Daoy (cell line): ENCODE measurements around the gene RAPGEF5. TPM values are rescaled to one million over a fixed set of nuclear protein-coding genes. Genes with fewer than 3 reads are reported as not detected.

Experiments
- DNase-seq: peaks from one replicate; pipeline ENCODE4 v3.0.0-alpha.2; 2015; ENCODE audit warnings: low read depth
- total RNA-seq: library from RNA; depleted of rRNA; stranded (reverse); fragments of >200 nt; shearing (Covaris generic); gene quantifications from 2 replicates; pipeline ENCODE4 v1.2.3, GENCODE V29; 2014; rRNA removed

The RAPGEF5 gene, protein sequence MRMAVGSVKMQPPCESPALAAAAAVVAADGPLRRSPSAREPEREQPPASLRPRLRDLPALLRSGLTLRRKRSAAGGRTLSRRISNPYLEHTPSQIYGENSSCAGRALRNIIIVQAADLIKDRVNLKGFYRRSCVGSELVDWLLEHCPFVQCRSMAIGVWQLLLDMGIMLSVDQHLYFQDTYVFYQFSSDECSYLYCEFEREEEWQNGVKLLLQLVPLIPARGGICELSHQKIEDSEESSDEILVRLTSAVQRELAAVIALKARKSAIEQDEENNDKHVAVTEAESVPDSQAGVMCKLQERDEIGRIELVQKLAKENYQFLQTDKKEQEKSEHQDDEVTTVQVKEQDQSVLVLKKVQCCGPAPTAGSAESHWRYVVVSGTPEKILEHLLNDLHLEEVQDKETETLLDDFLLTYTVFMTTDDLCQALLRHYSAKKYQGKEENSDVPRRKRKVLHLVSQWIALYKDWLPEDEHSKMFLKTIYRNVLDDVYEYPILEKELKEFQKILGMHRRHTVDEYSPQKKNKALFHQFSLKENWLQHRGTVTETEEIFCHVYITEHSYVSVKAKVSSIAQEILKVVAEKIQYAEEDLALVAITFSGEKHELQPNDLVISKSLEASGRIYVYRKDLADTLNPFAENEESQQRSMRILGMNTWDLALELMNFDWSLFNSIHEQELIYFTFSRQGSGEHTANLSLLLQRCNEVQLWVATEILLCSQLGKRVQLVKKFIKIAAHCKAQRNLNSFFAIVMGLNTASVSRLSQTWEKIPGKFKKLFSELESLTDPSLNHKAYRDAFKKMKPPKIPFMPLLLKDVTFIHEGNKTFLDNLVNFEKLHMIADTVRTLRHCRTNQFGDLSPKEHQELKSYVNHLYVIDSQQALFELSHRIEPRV
- 1.8 and 6.3 TPM in 2 replicates for total RNA-seq

DNA sequence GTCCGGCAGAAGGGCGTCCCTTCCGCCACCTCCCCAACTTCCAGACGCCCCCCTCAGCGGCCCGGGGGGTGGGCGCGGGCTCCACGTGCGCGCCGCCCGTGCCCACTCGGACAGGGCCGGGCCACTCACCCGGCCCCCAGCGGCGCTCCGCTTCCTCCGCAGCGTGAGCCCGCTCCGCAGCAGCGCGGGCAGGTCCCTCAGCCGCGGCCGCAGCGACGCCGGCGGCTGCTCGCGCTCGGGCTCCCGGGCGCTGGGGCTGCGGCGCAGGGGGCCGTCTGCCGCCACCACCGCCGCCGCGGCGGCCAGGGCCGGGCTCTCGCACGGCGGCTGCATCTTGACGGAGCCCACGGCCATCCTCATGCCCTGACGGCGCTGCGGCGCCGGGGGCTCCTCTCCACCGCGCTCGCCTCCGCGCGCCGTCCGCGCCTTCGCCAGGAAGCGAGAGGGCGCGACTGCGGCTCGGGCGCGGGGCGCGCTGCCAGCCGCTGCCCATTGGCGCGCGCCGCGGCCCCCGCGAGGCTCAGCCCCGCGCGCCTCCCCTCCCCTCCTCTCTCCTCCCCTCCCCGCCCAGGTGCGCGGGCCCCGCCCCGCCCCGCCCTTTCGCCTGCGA, at the start of gene RAPGEF5:
RAPGEF5 (minus strand) TSS at position 454 of the 610 bp plus-strand sequence; CDS start at position 360, 94 bp downstream.
- DNase-seq: peak; percentile 67

DNA sequence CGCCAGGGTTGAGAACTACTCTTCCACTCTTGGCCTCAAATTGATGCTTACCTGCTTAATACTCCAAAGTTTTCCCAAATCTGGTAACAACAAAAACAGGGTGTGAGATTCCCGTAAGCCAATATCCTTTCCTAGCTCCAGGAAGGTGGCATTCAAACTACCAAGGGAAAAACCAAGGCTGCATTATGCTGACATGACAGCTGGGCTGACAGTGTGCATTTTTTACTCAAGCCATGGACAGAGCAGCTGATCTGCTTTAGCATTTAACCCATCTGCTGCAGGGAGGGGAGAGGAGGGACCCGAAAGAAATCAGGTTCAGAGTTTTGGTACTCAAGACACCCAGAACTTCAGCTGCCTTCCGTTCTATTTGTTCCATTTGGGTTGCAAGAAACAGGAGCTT, 49.8 kb upstream of the RAPGEF5 start:
- DNase-seq: no peak

DNA sequence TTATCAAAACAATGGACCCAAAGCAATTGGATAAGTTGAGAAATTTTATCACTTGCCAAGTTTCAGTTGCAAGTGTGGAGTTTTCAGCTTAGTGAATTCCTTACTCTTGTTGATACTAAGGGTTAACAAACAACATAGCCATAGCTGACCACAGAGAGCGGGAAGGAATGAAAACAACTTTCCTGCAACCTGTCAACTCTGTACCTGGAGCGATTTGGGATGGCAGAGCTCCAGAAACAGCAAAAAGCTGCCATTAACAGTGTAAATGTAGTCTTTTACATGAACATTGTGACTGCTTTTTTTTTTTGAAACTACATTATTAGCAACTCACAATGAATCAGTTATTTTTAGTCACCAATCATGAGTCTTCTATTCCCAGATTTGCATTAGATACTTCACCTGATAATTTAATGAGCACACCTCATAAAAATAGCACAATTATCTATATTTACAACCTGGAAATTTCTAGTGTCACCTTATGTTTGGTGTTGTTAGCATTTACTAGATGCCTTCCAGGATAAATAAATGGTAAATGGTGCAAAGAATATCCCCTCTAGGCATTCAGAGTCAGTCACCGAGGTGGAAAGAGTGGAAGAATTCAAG, 47.6 kb upstream of the RAPGEF5 start:
- no peak for DNase-seq

DNA sequence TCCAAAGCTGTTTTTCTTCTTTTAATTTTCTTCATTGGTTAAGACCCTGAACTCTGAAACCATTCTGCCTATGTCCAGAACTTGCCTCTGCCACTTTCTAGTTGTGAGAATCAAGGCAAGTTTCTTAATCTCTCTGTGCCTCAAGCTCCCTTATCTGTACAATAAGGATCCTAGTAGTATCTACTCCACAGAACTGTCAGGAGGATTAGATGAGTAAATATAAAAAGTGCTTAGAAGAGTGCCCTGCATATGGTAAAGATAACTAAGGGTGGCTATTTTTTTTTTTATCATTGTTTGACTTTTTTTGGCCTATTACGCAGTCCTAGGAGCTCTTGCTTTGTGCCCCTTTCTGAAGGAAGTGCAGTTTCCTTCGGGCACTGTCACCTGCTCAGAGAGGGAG, 46.4 kb upstream of the RAPGEF5 start:
- no peak for DNase-seq

DNA sequence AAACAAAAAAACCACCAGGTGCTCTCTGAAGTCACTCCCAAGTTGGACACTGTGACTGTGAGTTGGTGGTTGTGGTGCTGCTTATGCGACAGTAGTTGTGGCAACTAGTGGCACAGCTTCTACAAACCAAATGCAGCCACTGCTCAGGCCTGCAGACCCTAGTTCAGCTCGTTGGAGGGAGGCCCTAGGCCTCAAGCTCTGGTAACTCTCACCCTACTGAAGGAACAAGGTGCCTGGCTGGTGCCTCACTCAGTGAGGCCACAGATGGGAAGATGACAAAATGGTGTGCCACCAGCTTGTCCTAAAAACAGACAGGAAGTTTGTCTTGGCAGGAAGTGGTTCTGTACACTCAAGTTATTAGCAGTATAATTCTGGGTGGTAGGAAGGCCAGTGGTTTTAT, 45.3 kb upstream of the RAPGEF5 start:
- peak; percentile 21 for DNase-seq

DNA sequence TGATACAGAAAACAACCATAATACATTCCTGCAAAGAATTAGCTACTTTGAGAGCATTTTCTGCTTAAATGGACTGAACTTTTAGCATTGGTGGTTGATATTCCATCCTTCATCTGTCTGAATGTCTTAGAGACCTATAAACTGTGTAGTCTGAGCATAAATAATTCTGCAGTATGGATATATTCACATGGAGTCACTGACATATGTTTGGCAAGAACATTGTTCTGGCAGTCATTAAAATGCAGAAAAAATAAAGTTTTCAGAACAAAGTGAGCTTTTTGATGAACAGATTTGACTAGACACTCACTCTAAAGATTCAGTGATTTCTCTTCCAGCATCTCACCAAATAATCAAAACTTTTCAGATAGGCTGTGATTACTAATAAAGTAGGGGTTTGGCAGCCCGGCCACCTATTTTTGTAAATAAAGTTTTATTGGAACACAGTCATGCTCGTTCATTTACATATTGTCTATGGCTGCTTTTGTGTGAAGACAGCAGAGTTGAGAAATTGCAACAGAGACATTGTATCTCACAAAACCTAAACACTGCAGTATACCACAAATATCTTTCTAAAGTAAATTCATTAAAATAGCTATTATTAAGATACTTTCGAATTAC, 44.1 kb upstream of the RAPGEF5 start:
- no peak for DNase-seq

DNA sequence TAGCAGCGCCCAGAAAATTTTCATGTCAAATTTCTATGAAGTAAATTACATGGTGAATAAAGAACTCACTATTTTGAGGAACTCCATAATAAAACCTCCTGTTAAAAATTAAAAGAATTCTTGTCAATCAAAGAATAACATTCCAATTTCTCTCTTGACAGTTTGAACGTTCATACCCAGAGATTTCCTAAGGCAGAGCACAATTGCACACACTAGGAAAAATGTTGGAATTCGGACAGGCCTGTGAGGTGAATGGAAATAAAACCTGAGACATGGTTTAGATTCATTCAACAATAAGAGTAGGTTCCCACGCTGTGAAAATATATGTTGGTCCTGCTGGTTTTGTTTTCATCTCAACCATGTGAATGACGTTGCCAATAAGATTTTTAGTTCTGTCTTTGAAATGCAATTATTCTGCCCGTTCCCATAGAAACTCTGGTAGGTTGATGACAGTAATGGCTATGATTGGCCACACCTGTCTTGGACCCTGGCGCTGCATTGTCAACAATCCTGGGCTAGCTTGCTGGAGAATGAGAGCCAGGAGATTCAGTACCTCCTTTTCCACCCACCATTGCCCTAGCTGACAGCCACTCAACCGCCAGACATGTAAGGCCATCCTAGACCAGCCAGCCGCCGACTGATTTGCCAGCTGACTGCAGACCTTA, 43.3 kb upstream of the RAPGEF5 start:
- DNase-seq: no peak

DNA sequence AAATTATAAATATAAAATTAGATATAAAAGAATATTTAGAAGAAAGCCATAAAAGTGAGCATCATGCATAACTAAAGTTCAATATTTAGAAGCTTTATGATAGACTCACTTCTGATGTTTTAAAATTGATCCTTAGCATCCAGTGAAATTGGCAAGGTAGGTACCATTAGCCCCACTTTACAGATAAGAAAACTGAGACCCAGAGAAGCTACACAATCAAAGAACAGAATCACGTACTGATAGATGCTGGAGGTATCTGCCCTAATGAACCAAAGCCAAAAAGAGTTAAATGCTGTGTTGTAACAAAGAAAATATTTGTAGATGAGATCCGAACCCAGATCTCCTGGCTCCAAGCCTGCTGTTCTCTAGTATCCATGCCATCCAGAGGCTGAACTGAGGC, 42.6 kb upstream of the RAPGEF5 start:
- no peak for DNase-seq

DNA sequence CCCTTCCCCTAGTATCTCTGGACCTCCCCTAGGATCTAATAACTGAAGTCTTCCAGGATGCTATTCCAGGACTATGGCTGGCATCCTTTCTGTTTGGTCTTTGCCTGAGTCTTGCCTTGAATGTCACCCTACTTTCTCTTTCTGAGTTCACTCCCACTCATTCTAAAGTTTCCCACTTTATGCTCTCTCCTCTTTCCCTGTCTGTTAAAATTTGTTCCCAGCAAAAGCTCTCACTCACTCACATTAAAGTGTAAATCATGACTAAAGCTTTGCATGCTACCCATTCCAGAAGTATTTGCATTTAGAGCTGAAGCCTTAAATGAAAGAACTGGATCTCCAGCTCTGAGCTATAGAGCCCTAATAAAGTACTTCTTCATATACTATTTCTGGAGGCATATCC, 42.1 kb upstream of the RAPGEF5 start:
- DNase-seq: no peak

DNA sequence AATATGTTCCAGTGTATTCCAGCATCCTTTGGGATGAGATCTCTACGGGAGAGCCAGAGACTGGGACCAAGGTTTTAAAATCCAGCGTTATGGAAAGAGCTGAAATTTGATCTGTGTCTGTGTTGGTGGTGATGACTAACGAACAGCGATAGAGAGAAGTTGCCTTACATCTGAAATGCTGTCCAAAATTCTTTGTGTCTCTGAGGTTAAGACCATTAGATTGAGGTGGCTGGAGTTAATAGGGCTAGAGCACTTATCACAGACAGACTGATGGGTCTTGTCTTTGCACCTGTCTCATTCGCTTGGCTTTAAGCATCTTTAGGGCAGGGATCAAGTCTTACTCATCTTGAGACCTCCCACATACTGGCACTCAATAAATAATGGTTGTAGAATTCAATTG, 41.0 kb upstream of the RAPGEF5 start:
- DNase-seq: peak; percentile 27

DNA sequence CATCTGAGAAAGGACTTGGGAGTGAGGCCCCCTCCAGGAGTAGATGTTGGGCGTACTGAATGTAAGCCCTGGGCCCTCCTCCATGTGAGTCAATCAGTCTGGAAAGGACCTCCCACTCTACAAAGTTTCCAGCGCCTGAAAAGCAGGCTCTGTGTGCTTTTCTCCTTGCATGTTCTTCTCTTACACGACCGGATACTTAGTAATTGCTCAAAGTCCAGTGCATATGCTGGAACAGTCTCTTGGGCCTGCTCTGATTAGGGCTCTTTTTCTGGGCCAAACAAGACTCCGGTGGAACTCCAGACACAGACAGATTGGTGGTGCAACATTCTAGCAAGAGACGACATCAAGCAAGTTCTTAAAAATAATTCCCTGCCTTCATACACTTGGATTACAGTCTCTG, 38.3 kb upstream of the RAPGEF5 start:
- DNase-seq: no peak

DNA sequence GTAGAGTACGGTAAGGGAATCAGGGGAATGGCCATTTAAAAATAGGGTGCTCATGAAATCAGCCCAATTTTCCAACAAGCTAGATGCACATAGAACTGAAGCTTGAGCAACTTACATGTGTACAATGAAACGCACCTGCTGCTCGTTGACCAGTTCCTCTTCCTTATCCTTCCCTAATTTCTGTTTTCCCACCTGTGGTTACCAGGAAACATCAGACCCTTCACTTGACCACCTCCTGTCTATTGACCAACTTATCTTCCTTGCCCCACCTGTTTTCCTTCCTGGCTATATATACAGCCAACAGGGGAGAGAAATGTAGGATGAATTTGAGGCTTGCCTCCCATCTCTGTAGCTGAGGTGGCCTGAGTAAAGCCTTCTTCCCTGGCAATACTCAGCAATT, 37.8 kb upstream of the RAPGEF5 start:
- no peak for DNase-seq

DNA sequence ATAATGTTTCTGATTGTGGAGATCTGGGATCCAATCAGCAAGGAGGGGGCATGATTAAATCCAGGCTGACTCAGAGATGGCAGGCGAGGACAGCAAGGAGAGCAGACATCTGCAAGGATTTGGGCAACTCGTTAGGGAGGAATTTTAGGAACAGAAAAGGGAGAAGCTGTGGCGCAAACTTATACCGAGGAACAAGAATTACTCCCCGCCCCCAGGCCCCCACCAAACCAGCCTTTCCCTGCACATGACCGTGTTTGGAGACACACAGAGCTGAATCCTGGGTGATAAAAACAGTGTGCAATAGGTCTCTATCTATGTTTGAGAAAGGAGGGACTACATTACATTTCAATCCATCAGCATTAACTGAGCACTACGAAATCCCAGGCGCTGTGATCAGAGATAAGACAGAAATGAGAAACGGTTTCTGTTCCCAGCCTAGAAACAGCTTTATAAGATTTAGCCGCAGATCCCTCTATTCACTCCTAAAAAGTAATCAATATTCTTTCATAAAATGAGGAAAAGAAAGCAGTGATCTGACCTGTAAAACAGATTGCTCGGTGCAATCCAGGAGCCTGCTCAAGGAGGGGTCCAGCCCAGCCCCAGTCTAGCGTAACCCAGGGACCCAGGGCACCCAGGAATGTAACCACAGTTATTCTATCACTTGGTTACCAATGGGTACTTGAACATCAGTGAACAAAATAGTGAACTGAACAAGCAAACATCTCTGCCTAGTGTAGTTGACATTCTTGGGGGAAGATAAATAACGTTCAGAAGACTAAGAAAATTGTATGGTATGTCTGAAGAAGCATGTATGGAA, 37.2 kb upstream of the RAPGEF5 start:
- peak; percentile 27 for DNase-seq

DNA sequence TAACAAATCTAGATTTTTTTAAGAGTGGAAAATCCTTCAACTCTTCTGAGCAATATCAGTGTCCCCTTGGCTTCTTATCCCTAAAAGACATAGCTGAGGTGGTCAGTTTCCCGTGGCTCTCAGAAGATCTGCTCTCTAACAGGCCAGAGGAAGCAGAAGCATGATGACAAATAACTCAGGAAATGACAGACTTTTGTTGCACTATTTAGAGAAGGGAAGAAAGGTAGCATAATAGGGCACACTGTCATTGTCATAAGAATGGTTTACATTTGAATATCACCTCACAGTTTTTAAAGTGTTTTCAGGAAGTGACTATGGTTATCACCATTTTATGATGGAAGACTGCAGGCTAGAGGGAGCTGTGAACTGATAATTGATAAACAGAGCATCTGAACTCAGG, 33.6 kb upstream of the RAPGEF5 start:
- no peak for DNase-seq

DNA sequence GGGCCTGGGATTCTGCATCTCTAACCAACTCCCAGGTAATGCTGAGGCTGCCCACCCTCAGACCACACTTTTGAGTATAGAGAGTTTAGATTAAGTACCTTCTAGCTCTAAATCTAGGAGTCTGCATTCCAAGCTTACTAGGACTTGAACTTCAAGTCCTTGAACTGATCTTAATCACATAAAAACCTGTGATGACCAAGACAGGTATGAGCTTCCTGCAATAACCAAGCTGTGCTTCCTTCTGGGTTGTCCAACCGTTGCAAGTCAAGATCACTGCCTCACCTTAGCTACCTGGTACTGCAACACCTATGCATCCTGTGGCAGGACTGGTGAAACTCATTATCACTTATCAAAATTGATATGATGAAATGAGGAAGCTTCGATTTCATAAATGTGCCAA, 32.9 kb upstream of the RAPGEF5 start:
- no peak for DNase-seq

DNA sequence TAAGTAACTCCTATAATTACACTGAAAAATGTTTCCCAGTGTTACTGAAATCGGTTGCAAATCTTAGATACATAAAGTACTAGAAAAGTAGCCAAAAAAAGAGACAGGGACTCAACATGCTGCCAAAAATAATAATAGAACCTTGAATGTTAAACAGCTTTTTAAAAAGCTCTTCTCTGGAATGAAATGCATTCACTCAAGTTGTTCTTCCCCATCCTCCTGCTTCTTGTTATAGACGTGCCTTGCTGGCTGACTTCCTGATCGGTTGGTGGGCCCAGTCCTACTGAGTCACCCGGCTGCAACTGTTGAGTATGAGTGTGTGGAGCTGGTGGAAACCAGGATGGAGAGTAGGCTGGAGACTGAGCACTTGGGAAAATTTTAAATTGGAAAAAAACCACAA, 30.6 kb upstream of the RAPGEF5 start:
- DNase-seq: peak; percentile 25

DNA sequence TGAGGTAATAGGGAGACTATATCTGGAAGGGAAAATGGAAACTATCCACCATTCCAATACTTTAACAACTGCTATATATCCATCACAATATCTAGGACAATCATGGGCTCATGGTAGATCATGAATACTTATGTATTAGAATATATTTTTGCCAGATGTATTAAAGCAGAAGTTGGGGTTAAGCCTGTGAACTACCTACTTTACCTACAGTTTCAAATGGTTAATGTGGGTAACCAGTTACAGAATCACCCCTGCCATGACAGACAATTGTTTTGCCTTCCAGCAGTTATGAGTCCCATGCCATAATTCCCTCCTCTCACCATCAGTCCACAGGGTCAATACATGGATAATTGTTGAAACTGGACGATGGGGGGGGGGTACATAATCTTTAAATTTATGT, 29.9 kb upstream of the RAPGEF5 start:
- DNase-seq: no peak

DNA sequence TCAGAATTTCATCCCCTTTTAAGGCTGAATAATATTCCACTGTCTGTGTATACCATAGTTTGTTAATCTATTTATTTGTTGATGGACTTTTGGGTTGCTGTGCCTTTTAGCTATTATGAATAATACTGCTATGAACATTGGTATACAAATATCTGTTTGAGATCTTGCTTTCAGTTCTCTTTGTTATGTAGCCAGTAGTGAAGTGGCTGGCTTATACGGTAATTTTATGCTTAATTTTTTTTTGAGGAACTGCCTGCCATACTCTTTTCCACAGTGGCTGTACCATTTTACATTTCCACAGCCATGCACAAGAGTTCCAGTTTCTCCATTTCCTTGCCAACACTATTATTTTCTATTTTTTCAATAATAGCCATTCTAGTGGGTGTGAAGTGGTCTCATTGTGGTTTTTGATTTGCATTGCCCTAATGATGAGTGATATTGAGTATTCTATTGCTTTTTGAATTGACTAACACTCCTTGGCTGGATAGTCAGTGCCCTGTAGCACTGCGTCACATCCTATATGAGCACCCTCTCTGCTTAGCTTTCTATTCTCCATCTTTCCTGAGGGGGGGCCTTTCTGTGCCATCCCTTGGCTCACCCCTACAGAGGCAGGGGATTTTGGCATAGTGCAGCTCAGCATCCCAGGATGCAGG, 29.4 kb upstream of the RAPGEF5 start:
- DNase-seq: no peak

DNA sequence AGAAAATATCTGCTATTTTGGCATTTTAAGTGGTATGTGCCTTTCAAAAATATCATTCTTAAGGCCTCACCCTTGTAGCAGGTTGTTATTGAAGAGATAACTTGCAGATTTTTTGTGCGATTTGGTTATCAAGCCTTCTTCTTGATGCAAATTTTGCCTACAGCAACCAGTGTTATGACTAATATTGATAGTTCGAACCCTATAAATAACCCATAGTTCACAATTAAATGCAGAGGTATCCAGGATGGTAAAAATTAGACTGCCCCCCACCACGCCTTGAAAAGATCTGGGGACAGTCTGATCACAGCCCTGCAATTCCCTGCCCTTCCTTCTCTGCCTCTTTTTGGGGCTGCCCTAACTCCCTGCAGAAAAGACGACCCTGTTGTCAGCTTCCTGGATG, 28.4 kb upstream of the RAPGEF5 start:
- DNase-seq: no peak

DNA sequence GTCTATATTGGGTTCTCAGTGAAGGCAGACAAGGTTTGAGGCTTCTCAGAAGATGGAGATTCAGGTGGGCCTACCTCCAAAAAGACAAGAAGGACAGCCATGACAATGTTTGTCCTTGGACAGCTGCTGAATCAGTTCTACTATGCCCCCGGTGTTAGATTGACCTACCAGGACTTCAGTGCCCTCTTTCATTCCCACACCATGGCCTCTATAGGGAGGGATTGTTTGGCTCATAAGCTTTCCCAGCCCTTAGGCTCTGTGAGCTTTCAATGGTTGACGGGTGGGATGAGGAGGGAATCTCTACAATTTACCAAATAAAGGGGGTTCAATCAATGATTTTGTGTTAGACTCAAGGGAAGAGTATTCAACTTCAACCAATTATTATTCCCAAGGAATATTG, 23.4 kb upstream of the RAPGEF5 start:
- no peak for DNase-seq
